Neural cell (in vitro differentiated cells): ENCODE results near the gene PPP2R2B. TPM values are rescaled to one million over a fixed set of nuclear protein-coding genes. Genes with fewer than 3 reads are reported as not detected.
A peak's percentile ranks its signal among the peaks of the same experiment; 100 is the strongest.

Source experiments
- H2AFZ ChIP-seq: fragments of 200-600, 300-800 bp; sonication (generic), shearing (Covaris generic); 2 replicates; pipeline ENCODE4 v1.6.0; 2014; ENCODE audit warnings: low read depth, mild to moderate bottlenecking, antibody characterized with exemption, low read length, moderate library complexity
- H3F3A ChIP-seq: fragments of 200-600 bp; shearing (Covaris generic); 2 replicates; pipeline ENCODE4 v1.6.1; 2016; ENCODE audit warnings: mild to moderate bottlenecking, moderate library complexity, mixed read lengths, antibody characterized with exemption, low read length; ENCODE audit not compliant: insufficient read depth, poor library complexity, severe bottlenecking
- H3K27ac ChIP-seq: fragments of 200-600, 300-800 bp; sonication (generic), shearing (Covaris generic); 2 replicates; pipeline ENCODE4 v1.5.1; 2014; ENCODE audit warnings: mild to moderate bottlenecking, low read length, moderate library complexity
- H3K27me3 ChIP-seq: fragments of 300-800, 200-600 bp; sonication (generic), shearing (Covaris generic); 2 replicates; pipeline ENCODE4 v1.6.0; 2014; ENCODE audit warnings: mild to moderate bottlenecking, low read depth, low read length, moderate library complexity; ENCODE audit not compliant: insufficient read depth
- H3K36me3 ChIP-seq: fragments of 300-800, 200-600 bp; sonication (generic), shearing (Covaris generic); 2 replicates; pipeline ENCODE4 v1.5.1; 2014; ENCODE audit warnings: mild to moderate bottlenecking, antibody characterized with exemption, low read length, moderate library complexity; ENCODE audit not compliant: insufficient read depth
- H3K4me2 ChIP-seq: fragments of 300-800, 200-600 bp; sonication (generic), shearing (Covaris generic); 2 replicates; pipeline ENCODE4 v1.6.0; 2014; ENCODE audit warnings: mild to moderate bottlenecking, low read length
- H3K4me3 ChIP-seq: fragments of 300-800, 200-600 bp; sonication (generic), shearing (Covaris generic); 2 replicates; pipeline ENCODE4 v1.5.1; 2014; ENCODE audit warnings: mild to moderate bottlenecking, low read length, moderate library complexity
- H3K79me2 ChIP-seq: fragments of 200-600 bp; shearing (Covaris generic); replicated peaks from 2 replicates; pipeline ENCODE4 v1.6.0; 2014; ENCODE audit warnings: mild to moderate bottlenecking, low read length, moderate library complexity; ENCODE audit not compliant: insufficient read depth
- H3K9ac ChIP-seq: fragments of 300-800, 200-600 bp; sonication (generic), shearing (Covaris generic); 2 replicates; pipeline ENCODE4 v1.6.1; 2016; ENCODE audit warnings: mild to moderate bottlenecking, low read length, mixed read lengths
- H3K9me2 ChIP-seq: fragments of 200-600 bp; shearing (Covaris generic); 2 replicates; pipeline ENCODE4 v1.6.1; 2016; ENCODE audit warnings: mild to moderate bottlenecking, low read length, mixed read lengths; ENCODE audit not compliant: insufficient read depth
- H3K9me3 ChIP-seq: fragments of 200-600, 300-800 bp; sonication (generic), shearing (Covaris generic); 2 replicates; pipeline ENCODE4 v1.6.1; 2016; ENCODE audit warnings: mild to moderate bottlenecking, mixed run types, low read length, moderate library complexity, mixed read lengths
- H4K20me1 ChIP-seq: fragments of 200-600 bp; shearing (Covaris generic); 2 replicates; pipeline ENCODE4 v1.6.1; 2016; ENCODE audit warnings: mild to moderate bottlenecking, mixed run types; ENCODE audit not compliant: insufficient read depth
- EP300 ChIP-seq: fragments of 450-650 bp; conservative IDR thresholded peaks from 2 replicates; pipeline ENCODE4 v1.6.1; 2014; ENCODE audit warnings: antibody characterized with exemption, mild to moderate bottlenecking, moderate library complexity; ENCODE audit not compliant: poor library complexity, severe bottlenecking
- EZH2 ChIP-seq: fragments of 200-600, 300-800 bp; shearing (Covaris generic), sonication (generic); IDR thresholded peaks from 2 replicates; pipeline ENCODE4 v1.6.1; 2014; ENCODE audit warnings: antibody characterized with exemption, low read length, borderline replicate concordance, mild to moderate bottlenecking; ENCODE audit not compliant: insufficient read depth, poor library complexity, severe bottlenecking
- MXI1 ChIP-seq: fragments of 450-650 bp; conservative IDR thresholded peaks from 2 replicates; pipeline ENCODE4 v1.6.1; 2014; ENCODE audit warnings: antibody characterized with exemption, mild to moderate bottlenecking; ENCODE audit not compliant: poor library complexity, severe bottlenecking
- POLR2AphosphoS5 ChIP-seq: IDR thresholded peaks from 2 replicates; pipeline ENCODE4 v1.6.1; 2012
- RAD21 ChIP-seq: fragments of 450-650 bp; conservative IDR thresholded peaks from 2 replicates; pipeline ENCODE4 v1.6.1; 2014; ENCODE audit warnings: antibody characterized with exemption, mild to moderate bottlenecking, moderate library complexity
- SMC3 ChIP-seq: fragments of 450-650 bp; conservative IDR thresholded peaks from 2 replicates; pipeline ENCODE4 v1.6.1; 2014; ENCODE audit warnings: antibody characterized with exemption, mild to moderate bottlenecking, moderate library complexity; ENCODE audit not compliant: poor library complexity
- TAF1 ChIP-seq: IDR thresholded peaks from 2 replicates; pipeline ENCODE4 v1.6.1; 2012; ENCODE audit warnings: low read depth
- polyA plus RNA-seq: library from polyadenylated mRNA; depleted of rRNA; stranded (reverse); fragments of >200 nt; gene quantifications from 2 replicates; pipeline ENCODE4 v1.2.3, GENCODE V29; 2014
- TF ChIP-seq, protein P1 (sequence below): fragments of 450-650 bp; IDR thresholded peaks from 2 replicates; pipeline ENCODE4 v1.5.1; 2014; ENCODE audit warnings: antibody characterized with exemption, mild to moderate bottlenecking, moderate library complexity; ENCODE audit not compliant: poor library complexity, severe bottlenecking
- TF ChIP-seq, protein P2 (sequence below): IDR thresholded peaks from 2 replicates; pipeline ENCODE4 v1.6.1; 2012; ENCODE audit warnings: borderline replicate concordance

Gene PPP2R2B
- polyA plus RNA-seq, 1 donor from 2014 or later = 250 TPM

DNA sequence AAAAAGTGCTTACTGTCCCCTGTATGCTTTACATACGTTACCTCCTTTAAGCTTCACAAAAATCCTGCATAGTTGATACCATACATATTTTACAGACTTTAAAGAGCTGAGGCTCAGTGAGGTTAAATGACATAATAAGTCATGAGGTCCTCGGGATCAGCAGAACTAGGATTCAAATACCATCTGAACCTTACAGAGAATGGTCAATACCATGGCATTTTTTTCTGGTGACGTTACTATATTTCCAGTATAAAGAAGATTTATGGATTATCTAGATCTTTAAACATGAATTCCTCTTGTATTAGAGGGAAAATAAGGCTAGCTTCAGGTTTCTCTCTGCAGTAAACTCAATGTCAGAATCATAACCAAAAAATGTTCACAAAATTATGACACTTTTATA is 208.9 kb downstream of the PPP2R2B start:
- Histone ChIP-seq H3K9me2 (no peaks in the 10 kb centered on the region), H3K27me3 (no peaks in the 10 kb centered on the region), H3K36me3 (peaks cover 9% of the 10 kb centered on the region), H3K27ac (no peak overlapping the region), H2AFZ (no peak overlapping the region), H3K4me3 (no peak overlapping the region), H3F3A (no peaks in the 10 kb centered on the region), H3K9me3 (no peaks in the 10 kb centered on the region), H3K4me2 (no peak overlapping the region), H4K20me1 (no peaks in the 10 kb centered on the region), H3K9ac (no peak overlapping the region), H3K79me2 (no peaks in the 10 kb centered on the region)
- TF ChIP-seq EP300 (no peak), RAD21 (no peak), MXI1 (no peak), TAF1 (no peak)
- TF ChIP-seq, protein P1, sequence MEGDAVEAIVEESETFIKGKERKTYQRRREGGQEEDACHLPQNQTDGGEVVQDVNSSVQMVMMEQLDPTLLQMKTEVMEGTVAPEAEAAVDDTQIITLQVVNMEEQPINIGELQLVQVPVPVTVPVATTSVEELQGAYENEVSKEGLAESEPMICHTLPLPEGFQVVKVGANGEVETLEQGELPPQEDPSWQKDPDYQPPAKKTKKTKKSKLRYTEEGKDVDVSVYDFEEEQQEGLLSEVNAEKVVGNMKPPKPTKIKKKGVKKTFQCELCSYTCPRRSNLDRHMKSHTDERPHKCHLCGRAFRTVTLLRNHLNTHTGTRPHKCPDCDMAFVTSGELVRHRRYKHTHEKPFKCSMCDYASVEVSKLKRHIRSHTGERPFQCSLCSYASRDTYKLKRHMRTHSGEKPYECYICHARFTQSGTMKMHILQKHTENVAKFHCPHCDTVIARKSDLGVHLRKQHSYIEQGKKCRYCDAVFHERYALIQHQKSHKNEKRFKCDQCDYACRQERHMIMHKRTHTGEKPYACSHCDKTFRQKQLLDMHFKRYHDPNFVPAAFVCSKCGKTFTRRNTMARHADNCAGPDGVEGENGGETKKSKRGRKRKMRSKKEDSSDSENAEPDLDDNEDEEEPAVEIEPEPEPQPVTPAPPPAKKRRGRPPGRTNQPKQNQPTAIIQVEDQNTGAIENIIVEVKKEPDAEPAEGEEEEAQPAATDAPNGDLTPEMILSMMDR = no peak
- TF ChIP-seq, protein P2, sequence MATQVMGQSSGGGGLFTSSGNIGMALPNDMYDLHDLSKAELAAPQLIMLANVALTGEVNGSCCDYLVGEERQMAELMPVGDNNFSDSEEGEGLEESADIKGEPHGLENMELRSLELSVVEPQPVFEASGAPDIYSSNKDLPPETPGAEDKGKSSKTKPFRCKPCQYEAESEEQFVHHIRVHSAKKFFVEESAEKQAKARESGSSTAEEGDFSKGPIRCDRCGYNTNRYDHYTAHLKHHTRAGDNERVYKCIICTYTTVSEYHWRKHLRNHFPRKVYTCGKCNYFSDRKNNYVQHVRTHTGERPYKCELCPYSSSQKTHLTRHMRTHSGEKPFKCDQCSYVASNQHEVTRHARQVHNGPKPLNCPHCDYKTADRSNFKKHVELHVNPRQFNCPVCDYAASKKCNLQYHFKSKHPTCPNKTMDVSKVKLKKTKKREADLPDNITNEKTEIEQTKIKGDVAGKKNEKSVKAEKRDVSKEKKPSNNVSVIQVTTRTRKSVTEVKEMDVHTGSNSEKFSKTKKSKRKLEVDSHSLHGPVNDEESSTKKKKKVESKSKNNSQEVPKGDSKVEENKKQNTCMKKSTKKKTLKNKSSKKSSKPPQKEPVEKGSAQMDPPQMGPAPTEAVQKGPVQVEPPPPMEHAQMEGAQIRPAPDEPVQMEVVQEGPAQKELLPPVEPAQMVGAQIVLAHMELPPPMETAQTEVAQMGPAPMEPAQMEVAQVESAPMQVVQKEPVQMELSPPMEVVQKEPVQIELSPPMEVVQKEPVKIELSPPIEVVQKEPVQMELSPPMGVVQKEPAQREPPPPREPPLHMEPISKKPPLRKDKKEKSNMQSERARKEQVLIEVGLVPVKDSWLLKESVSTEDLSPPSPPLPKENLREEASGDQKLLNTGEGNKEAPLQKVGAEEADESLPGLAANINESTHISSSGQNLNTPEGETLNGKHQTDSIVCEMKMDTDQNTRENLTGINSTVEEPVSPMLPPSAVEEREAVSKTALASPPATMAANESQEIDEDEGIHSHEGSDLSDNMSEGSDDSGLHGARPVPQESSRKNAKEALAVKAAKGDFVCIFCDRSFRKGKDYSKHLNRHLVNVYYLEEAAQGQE = no peak

DNA sequence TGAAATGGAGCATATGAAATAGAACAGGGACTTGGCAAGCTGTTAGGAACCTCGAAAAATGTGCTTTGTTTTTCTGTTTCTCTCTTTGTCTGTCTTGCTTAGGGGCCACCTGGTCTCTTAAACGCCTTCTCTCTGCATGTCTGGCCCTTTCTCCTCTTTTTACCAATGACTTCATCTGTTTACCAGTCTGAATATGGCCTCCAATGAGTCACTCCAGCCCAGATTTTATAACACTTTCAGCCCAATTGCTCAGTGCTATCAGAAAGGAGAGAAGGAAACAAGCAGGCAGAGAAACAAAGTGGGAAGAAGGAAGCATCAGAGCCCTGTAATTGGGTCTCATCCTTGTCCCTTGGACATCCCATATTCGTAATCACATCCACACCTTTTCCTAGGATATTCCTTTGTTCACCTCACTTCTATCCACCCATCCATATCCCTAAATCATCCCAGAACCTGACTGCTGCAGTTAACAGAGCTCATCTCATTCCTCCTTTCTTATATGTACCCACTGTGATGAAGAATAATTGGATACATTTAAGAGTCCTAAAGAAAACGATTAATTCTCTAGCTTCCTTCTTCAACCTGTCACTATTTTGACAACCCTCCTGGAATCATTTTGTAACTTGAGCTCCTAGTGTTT is 210.8 kb downstream of the PPP2R2B start:
- H2AFZ ChIP-seq = no peak overlapping the region
- no peaks in the 10 kb centered on the region for H3K27me3 ChIP-seq
- no peaks in the 10 kb centered on the region for H3F3A ChIP-seq
- peaks cover 9% of the 10 kb centered on the region for H3K36me3 ChIP-seq
- H4K20me1 ChIP-seq = no peaks in the 10 kb centered on the region
- H3K9me2 ChIP-seq = no peaks in the 10 kb centered on the region
- H3K9me3 ChIP-seq = no peaks in the 10 kb centered on the region
- no peak for TF ChIP-seq RAD21
- TF ChIP-seq TAF1 = no peak
- no peak for TF ChIP-seq SMC3
- TF ChIP-seq, protein P2 = no peak
- TF ChIP-seq MXI1 = no peak
- TF ChIP-seq EP300 = no peak
- TF ChIP-seq EZH2 = no peak
- TF ChIP-seq, protein P1 = no peak
- TF ChIP-seq POLR2AphosphoS5 = no peak
- no peaks in the 10 kb centered on the region for H3K79me2 ChIP-seq
- no peak overlapping the region for H3K4me3 ChIP-seq
- H3K4me2 ChIP-seq = no peak overlapping the region
- H3K27ac ChIP-seq = peak overlapping the region; percentile 53
- H3K9ac ChIP-seq = no peak overlapping the region
